ENCODE data around the gene EEFSEC.

The EEFSEC gene

DNA sequence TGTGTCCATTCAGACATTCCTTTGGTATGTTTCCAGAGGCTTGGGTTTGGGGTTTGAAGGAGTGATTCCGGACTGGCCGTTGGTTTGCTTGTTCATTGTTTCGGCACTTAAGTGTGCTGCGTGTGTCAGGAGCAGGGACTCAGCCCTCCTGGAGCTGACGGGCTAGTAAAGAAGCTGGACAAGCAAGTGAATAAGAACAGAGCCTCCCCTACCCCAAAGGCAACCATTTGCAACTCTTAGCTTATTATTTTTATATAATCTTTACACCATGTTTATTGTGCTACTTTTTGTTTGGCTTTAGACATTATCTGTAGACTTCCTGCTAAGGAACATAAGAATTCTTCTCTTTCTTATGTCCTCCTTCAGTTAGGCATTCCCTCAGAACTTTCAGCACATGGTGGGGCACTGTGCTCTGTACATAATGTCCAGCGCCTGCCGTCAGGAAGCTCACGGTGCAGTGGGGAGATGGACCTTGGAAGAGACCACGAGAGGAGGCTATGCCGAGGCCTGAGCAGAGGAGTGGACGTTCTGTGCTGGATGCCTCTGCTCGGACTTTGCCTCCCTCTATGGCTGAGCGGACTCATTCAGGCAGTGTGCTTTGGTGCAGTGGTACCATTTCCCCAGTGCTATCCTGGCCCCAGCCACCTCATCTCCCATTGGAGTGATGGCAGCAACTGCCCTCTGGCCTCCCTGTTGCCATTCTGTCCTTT lies 65.4 kb downstream of the EEFSEC start:
- DNase-seq (ENCODE audit: low read depth), result no peak

- no peak for DNase-seq (ENCODE audit: low read depth)
Measured at GRCh38 chr3:128221328-128221727, 68.0 kb downstream of the EEFSEC start.

DNA sequence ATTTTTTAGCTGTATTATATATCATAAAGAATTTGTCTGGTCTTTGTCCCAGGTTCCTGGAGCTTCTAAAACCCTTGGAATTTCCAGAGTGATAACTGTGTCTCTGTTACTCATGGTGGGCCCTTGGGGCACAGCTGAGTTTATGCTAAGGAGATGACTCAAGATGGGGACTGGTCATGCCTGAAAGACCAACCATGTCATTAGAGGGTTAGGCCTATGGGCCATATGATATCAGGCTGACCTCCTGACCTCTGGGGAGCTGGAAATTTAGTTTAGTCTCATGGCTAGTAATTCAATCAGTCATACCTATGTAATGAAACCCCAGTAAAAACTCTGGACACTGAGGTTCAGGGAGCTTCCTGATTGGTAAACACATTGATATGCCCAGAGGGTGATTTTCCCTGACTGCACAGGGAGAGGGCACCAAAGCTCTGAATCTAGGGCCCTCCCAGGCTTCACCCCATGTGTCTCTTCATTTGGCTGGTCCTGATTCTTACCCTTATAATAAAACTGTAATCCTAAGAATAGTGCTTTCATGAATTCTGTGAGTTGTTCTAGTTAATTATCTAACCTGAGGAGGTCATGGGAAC lies 69.6 kb downstream of the EEFSEC start:
- DNase-seq (ENCODE audit: low read depth), result no peak

DNA sequence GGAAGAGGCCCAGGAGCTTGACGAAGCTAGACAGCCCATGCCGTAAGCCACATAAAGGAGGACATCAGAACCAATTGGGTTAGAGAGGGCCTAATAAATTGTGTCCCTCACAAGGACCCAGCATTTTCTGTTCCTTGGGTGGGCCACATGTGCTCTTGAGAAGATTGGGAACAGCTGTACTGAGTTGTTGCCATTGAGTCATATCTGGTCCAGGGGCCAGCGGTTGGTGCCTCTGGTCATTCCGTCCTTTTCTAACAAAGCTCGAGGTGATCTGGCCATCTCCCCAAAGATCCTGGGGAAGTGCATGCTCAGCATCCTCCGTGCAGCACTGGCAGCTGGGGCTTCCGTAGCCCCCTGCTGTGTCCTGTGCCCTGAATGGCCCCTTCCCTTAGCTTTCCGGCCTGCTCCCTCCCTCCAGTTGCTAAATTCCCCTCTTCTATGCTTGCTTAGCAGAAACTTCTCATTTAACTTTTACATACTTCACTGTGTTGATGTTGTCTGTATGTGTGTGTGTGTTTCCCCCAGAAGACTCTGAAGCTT lies 73.0 kb downstream of the EEFSEC start:
- DNase-seq (ENCODE audit: low read depth), result no peak

DNA sequence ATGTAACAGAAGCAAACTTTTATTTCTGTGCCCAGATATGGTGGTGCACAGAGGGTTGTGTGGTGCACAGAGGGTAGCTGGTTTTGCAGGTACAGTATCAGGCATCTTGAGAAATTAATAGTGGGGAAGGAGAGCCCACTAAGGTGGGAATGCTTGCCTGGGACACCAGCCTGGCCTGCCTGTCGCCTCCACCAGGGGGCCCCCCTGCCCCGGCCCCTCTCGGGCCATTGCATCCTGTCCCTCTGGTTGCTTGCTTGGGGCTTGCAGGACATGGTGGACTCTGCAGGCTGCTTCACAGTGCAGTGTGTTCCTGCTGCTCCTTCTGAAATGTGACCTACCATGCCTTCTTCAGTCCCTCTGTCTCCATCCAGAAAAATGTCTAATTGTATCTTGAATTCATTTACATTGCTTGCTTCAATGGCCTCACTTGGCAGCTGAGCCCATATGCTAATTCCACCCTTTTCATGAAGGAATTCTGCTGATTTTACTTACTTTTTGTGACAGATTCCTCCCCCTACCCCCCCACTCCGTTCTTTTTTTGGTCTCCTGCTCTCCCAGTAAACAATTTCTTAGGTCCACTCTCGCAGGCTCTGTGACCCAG lies 73.6 kb downstream of the EEFSEC start:
- DNase-seq (ENCODE audit: low read depth), result peak; percentile 24

GRCh38 chr3:128227507-128227906 lies 74.2 kb downstream of the EEFSEC start:
- no peak for DNase-seq (ENCODE audit: low read depth)

GRCh38 chr3:128228366-128228910 lies 75.2 kb downstream of the EEFSEC start:
- DNase-seq (ENCODE audit: low read depth), result no peak

DNA sequence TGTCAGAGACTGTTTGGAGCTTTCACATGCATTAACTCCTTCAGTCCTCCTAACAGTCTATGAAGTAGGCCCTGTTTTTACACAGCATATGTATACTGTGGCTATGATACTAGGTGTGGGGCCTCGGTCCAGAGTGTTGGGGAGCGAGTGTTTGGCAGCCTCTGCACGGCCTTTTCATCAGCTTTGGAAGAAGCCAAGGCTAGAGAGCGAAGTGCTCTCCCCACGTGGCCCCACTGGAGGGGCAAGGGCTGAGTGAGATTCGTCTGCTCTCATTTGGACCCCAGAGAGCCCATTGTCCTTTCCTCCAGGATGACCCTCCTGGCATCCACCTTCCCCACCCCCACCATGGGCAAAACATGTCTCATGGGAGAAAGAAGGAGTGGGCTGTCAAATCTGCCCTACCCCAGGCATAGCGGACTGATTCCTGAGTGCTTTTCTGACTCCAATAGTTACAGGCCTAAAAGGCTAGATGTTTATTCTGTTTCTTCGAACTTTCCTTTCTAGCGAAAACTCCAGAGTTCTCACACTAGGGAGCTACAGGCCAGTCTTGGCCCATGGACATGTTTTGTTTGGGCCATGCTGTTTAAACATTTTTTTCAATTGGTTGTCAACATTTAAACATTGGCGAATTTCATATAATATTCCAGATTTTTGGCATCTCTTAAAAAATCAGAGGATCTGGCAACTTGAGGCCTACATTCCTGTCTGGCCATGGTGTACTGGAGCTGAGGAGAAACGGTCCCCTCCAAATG lies 76.0 kb downstream of the EEFSEC start:
- DNase-seq (ENCODE audit: low read depth), result no peak

- DNase-seq (ENCODE audit: low read depth), result no peak
Measured at GRCh38 chr3:128231606-128232005, 78.3 kb downstream of the EEFSEC start.

DNA sequence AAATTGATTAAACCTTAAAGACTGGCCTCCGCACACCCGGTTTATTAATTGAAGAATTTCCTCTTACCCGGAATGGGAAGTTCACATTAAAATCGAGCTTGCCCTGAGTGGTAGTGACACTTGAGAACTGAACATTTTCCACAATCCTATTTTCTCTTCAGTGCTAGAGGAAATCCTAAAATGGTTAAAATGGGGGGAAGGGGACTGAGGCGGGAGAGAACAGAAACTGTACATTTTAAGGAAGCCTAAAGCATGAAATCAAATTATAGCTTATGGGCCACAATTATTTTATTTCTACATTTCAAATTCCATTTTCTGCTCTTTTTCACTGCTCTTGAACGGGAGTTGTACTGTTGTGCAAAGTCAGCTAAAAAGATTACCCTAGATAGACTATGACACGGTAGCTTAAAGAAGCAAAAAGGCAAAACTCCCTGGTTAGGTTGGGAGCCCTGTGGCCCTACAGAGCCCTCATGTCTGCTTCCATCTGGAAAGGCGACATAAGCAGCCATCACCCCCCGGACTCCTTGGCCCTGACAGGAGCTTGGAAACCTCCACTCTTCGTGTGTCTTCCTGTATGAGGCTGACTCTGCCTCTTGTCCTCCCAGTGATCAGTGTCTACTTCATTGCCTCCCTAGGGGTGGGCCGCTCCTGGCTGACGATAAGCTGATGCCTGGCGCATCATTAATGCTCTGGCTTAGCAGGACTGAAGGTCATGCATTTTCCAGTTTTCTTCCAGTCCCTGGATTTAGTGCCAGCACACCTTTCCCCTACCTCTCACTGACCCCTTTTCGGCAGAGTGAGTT lies 79.3 kb downstream of the EEFSEC start:
- DNase-seq (ENCODE audit: low read depth), result no peak

GRCh38 chr3:128235207-128235926 lies 82.1 kb downstream of the EEFSEC start:
- no peak for DNase-seq (ENCODE audit: low read depth)

DNA sequence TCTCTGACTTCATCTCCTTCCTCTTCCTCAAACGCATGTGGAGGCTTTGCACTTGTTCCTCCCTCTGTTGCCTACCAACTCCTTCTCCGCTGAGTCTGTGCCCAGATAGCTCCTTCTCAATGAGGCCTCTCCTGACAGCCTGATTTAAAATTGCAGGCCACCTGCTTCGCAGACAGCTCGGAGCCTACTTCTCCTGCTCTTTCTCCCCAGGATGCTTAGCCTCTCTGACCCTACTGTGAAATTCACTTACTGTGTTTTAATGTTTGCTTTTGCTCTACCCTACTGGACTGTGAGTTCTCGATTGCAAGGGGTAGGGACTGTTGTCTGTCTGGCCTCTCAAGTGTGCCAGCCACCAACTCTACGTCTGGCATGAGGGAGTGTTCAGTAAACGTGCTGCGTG lies 83.4 kb downstream of the EEFSEC start:
- no peak for DNase-seq (ENCODE audit: low read depth)

- no peak for DNase-seq (ENCODE audit: low read depth)
Measured at GRCh38 chr3:128237348-128238183, 84.3 kb downstream of the EEFSEC start.

- no peak for DNase-seq (ENCODE audit: low read depth)
Measured at GRCh38 chr3:128238184-128238489, 84.9 kb downstream of the EEFSEC start.

GRCh38 chr3:128239304-128239703 lies 86.0 kb downstream of the EEFSEC start:
- DNase-seq (ENCODE audit: low read depth), result no peak

DNA sequence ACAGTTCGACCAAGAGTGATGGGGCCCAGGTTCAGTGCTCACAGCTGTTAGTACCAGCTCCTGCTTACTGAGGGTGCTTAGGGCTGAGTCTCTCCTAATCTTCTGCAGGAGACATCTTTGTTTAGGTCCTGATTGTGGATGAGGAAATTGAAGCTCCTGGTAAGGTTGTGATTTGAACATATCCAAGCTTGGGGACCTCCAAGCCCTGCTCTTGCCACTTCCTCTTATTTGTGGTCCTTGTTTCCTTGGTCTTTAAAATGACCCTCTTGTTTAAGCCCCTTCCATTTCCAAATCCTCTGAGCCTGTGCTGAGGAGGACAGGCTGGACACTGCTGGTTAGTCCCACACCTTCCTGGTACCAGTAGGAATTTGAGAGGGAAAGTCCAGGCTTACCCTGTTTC lies 87.0 kb downstream of the EEFSEC start:
- no peak for DNase-seq (ENCODE audit: low read depth)

- DNase-seq (ENCODE audit: low read depth), result no peak
Measured at GRCh38 chr3:128241741-128242140, 88.5 kb downstream of the EEFSEC start.

DNA sequence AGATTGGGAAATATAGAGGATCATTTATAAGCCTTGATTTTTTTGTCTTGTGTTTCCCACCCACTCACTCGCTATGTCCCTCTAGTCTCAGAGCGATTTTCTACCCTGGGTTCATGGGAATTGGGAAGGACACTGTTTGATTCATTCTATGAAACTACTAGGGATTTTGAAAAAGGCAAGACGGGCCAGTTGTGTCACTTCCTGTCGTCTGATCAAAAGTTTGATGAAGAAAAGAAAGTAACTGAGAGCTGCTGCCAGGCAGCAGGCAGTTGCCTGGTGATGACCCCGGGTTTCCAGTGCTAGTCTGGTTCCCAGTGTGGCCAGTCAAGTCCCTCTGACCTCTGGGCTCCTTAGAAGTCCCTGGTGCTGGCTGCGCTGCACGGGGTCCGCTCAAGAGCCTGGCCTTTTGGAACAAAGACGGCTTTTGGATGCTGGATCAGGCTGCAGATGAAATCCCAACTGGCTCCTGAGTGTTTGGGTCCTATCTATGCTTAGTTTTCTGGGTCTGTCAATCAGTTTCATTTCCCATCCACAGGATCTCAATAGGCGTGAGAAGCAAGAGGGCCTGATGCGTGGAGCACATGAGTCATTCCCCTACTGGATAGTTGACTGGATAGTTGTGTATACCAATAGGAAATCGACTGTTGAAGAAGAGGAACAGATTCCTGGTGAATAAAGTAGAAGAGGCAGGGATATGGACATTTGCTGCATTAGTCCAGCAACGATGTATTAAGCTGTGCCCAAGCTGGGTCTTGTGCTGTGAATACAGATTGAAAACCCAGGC lies 89.7 kb downstream of the EEFSEC start:
- DNase-seq (ENCODE audit: low read depth), result no peak
